GM11168 (cell line): ENCODE results near the gene CHST8.

Source experiments
- in situ Hi-C: fragments of 300-500 bp; cut with MboI; formaldehyde crosslinking; loops from one replicate; pipeline ENCODE4 v1.12.0; 2022; ENCODE audit warnings: low sequenced_read_pairs; ENCODE audit not compliant: unreplicated experiment

Gene CHST8

DNA sequence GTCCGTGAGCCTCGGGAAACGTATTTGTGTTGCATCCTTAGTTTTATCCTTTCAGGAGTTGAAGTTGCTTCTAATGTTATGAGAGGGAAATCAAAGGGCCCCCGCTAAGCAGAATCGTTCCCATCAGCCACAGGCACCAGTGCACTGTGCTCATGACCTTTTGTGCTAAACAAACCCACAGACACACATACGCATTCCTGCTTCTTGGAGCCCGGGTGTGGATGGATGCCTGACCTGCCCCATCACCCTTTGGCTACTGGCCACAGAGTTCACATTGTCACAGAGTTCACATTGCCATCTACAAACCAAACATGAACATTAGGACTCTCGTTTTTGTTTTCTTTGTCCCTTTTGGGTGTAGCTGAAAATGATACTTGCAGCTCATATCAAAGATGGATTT lies 47.2 kb downstream of the CHST8 start:
- in situ Hi-C loops = no loop called here

DNA sequence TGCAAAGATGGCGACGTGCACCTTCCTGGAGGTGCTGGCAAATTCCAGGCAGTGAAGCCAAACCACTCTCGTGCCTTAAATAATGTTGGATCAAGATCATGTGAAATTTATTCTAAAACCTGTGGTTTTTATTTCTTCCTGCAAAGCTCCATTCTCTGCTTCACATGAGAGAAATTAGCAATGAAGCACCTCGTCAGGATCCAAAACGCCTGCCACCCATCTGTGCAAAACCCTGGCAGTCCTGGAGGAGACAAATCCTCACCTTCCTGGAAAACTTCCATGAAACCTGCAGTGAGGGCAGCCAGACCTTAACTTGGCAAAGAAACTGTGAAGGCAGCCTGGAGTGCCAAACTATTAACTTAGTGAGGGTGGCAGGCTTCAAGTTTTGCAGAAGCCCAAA lies 47.6 kb downstream of the CHST8 start:
- in situ Hi-C loops = no loop called here

DNA sequence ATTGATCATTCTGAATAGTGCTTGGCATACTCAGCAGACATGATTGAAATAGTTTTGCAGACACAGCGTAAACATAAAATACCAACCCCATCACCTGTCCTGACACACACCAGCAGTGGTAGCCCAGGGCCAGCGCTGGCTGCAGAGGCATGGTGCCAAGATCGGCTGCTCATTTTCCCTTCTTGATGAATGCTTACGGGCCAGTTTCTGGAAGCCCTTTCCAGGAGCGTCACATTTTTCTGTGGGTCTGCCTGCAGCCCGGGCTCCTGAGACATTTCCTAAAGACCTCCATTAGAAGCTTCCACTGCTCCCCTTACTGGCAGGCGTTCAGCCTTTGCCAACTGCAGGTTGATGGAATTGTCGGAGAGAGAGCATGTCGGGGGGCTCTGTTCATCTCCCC lies 48.6 kb downstream of the CHST8 start:
- in situ Hi-C loops = no loop called here

DNA sequence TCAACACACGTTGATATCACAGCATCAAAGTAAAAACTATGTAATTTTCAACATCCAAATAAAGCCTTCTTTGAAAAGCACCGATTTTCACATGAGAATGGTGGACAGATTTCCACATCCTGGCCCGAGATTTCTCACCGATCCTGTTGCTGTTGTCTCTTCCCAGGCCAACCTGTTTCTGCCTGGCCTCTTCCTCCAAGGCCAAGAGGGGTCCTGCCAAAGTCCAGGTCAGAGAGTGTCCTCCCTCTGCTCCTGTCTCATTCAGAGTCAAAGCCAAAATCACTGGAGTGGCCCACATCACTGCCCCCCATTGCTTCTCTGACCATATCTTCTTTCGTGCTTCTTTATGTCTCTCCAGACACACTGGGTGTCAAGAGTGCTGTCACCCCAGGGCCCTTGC lies 49.5 kb downstream of the CHST8 start:
- in situ Hi-C loops = no loop called here

DNA sequence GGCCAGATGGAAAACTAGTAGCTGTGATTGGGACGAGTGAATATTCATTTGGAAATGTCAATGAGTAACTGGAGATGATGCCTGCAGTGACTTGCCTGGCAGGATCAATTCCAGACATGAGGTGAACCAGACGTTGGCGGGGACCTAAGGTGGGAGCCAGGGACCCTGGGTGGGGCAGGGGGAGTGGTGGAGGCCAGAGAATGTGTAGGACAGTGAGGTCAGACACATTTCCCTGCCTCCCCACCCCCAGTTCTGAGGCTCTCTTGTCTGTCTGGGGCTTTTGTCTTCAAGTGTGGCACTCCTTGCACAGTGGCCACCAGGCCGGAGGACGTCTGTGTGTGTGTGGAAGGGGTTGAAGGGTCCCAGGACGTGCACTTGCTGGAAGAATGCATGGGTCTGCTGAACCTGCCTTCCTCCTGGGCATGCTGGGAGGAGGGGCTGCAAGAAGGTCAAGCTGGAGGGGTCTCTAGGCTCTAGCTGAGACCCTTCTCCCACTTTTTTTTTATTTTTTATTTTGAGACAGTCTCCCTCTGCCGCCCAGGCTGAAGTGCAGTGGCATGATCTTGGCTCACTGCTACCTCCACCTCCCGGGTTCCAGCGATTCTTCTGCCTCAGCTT lies 51.6 kb downstream of the CHST8 start:
- in situ Hi-C loops = no loop called here

DNA sequence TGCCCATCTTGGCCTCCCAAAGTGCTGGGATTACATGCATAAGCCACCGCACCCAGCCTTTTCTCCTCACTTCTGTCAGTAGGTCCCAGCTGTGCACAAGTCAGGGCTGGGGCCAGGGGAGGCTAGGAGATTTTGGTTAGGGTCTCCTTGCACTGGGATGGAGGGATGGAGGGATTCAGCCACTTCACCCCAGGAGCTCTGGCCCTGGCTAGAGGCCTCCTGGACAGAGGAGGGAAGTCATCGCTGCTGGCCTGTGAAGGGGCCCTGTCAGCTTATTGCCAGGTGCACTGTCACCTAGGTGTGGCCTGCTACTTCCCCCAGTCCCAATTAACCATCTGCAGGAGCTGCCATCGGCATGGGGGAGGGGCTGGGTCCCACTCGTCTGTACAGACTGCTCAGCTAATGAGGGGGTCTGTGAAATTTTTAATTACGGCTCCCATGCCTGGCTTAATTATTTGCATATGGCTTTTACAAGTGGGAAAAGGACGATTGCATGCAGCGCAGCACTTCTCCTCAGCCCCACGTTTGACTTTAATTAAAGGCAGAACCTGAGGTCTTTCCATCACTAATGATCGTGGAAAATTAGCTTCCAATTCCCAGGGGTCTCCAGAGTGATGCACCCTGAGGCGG lies 52.4 kb downstream of the CHST8 start:
- in situ Hi-C loops = no loop called here

DNA sequence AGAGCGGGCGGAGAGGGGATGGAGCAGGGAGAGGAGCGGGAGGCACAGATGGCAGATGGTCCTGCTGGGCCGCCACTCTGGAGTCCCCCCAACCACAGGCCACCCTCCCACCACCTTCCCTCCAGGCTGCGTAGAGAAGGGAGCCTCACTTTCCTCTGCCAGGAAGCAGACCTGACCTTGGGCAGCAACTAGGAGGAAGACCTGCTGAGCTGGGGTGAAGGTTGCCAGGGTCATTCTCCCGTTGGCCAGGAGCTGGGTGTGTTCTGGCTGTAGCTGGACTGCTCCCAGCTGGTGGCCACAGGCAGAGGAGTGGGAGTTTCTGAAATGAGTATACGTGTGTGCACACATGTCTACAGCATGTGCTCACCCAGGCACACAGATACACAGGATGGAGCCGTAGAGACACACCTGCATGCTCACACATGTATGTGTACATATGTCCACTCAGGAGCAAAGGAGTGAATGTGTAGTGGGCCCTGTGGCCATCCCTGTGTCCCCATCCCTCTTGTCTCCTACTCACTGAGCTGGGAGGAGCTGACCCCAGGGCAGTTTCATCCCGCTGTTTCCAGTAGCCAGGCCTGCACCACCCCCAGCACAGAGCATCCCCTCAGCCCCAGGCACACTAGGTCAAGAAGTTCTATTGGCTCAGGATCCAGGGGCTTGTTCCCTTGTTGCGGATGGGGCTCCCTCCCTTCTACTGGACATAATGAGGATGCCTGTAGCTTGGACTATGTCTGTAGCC lies 53.0 kb downstream of the CHST8 start:
- in situ Hi-C loops = no loop called here

DNA sequence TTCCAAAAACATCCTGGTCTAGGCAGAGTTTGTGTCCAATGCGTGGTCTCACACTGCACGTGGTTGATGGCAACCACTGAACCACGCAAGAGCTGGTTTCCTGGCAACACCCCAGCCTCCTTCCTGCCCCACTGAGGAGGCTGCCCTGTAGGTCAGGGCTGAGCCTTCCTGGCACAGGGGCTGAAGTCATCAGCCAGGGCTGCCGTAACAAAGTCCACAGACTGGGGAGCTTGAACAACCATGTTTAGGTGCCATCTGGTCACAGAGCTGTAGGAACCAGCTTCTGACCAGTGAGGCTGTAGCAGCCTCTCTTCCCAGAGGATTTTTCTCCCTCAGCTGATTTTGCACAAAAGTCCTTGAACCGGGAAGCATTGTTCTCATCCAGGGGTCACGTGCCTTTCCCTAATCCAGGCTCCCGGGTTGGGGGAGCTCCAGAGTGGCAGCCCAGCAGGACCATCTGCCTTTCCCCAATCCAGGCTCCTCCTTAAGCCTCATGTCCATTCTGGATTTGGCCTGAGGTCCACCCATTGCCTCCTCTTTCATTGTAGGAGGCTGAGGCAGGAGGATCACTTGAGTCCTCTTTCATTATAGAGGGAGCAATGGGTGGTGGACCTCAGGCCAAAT lies 53.9 kb downstream of the CHST8 start:
- in situ Hi-C loops = no loop called here

DNA sequence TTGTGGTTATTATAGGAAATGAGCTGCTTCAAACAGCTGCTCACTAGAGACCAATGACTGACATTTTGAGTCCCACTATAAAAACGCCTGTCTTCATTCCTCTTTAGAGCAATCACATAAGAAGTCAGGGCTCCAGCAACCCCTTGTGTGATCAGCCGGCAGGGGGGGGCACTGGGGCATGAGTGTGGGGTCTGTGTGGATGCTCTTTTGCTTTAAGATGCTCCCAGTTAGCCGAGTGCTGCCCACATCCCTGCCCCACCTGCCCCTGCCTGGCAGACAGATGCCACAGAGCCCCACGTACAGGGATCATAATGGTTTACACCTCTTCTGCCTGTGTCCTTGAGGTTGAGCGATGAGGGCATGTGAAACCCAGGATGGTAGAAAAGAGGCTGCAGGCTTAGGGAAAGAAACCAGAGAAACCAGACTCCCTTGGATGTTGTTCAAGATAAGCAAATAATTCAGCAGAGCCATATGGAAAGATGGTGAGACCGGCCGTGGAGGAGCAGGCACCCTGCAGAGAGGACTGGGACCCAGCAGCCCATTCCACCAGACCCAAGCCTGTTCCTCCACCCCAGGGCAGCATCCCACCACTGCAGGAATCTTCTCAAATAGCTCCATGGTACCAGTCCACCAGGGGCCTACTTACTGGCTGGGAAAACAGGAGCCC lies 55.4 kb downstream of the CHST8 start:
- in situ Hi-C loops = no loop called here

DNA sequence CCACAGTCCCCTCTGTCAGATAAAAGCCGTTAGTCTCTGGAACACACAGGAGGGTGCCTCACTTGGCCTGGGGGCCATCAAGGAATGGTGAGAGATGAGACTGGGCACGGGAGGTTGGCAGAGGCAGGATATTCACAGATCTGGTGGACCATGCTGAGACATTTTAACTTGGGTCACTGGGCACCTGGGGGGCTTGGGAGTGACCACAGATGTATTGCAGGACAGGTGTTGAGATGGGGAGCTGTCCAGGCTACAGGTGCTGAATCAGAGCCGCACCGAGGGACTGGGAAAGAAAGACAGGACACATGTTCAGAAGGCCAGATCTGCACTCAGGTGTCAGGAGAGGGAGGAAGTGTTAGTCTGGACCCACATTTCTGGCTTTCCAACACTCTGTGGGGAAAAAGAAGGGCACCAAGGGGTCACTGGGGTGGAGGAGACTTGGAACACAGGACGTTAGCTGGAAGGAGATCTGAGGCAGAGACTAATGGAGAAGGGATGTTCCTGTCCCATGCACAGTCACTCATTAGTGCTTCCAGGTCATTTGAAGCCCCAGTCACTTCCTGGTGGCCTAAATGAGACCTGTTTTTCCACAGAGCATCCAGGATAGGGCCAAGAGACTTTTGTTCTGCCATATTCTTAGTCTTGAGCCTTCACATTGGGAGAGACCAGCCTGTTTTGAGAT lies 56.1 kb downstream of the CHST8 start:
- in situ Hi-C loops = no loop called here

DNA sequence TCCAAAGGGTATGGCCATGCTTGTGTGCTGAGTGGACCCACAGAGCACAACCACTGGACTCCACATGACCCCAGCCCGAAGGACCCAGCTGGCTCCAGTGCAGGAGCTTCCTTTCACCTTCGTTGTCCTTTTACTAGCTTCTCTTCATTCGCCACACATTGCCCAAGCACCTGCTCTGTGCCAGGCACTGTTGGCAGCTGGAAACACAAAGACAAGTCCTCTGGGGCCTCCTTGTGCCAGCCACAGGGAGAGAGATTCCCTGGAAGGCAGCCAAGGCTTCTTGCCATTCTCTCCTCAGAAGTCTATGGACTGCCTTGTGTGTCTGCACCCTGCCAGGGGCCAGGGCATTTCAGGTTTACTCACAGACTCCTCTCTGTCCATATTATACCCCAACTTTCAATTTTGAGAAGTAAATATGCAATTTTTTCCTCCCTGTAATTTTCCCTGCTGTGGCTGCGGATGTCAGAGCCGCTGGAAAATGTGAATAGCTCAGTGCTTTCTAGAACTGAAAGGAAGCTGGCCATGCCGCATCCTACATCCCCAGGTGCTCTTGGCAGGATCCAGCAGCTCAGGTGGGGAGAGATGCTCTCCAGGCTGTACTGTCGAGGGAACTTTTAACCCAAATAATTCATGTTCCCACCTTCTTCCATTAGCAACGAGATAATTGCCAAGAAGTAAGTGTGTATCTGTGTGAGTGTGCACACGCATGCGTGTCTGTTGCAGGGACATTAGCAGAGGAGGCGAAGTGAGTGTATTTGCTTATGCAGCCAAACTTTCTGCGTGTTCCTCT lies 57.2 kb downstream of the CHST8 start:
- in situ Hi-C loops = no loop called here

DNA sequence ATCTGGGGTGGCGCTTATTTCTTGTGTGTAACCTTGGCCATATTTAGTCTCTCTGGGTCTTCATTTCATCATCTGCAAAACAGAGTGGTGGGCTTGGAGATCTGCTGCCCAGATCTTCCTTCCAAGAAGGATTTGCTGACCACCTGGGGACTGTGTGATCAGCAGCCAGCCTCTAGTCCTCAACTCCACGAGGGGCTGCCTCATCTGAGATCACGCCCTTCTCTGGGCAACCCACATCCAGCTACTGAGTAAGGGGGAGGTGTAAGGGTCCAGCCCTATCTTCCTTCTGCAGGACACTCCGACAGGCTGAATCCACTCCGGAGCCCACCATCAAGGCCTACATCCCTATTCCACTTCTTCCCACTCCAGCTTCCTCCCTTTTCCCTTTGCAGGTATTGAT lies 57.9 kb downstream of the CHST8 start:
- in situ Hi-C loops = no loop called here

DNA sequence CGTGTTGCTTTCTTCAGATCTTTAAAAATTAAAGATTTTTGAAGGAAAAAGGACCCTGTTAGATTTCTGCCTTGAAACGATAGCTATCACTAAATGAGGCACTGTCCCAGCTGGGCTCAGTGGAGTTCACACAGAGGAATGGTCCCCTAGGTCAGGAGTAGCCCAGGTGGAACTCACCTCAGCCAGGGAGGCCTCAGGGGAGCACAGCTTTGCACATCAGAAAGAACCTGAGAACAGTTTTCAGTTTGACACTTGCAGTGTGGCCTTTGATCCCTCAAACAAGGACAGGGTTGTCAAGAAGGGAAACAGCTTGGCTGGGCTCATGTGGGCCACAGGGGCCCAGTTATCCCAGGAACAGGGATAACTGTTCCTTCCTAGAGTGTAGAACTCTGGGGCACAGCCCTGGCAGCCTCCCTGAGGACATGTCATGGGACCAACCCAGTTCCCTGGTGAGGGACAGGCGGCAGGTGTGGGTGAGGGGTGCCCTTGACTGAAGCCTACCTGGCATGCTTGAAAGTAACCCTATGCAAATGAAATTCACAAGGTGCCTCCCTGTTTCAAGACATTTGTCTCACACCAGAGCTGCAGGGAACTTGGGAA lies 59.4 kb downstream of the CHST8 start:
- in situ Hi-C loops = no loop called here

DNA sequence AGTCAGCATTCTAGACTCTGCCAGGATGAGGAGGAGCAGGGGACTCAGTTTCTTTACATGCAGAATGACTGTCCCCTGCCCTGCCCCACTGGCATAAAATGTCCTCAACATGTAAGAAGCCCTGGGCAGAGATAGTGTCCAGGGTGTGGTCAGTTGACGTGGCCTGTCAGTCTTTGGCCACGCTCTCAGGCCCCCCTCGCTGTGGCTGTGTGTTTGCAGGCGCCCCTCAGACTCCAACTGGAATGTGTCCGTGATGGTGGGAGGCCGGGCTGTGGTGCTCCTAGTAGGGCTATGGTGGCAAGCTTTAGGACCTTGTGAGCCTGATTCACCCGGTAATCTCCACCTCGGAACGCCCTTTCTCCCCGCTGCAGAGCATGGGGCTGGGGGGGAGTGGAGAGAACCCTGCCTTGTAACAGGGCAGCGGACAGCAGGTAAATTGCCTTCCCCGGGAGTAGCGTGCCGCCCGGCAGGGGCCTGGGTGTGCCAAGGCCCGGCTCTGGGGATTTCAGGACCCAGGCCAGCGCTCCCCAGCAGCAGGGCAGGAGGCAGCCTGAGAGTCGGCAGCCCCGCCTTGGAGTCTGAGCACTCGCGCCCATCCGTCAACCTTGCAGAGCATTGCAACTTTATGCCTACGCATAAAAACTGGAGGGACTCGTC lies 62.3 kb downstream of the CHST8 start:
- in situ Hi-C loops = no loop called here

DNA sequence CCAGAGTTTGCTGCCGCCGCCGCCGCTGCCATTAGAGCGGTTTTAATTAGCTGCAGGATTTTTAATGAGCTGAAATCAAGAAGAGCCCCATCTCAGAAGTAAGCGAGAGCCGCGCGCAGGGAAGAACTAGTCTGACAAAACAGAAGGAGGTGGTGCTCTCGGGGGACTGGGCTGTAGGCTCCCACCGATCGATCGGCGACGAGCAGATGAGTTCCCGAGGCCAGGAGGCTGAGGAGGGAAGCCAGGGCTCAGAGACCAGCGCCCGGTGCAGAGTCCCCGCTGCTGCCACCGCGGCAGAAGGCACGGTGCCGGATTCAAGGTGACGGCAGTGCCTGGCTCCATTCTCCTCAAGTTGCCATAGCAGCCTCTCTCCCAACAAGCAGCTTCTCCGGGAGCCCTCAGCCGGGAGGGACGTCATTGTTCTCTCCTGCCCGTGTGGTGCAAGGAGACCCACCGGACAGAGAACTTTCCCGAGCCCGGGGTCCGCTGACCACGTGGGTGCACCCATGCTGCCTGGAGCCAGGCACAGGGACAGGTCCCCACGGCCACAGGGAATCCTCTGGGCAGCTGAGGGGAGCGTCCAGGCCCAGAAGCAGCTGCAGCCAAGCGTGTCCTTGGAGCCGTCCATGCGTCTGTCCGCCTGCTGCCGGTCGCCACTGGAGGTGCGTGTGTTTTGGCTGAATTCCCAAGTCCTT lies 62.9 kb downstream of the CHST8 start:
- in situ Hi-C loops = no loop called here

DNA sequence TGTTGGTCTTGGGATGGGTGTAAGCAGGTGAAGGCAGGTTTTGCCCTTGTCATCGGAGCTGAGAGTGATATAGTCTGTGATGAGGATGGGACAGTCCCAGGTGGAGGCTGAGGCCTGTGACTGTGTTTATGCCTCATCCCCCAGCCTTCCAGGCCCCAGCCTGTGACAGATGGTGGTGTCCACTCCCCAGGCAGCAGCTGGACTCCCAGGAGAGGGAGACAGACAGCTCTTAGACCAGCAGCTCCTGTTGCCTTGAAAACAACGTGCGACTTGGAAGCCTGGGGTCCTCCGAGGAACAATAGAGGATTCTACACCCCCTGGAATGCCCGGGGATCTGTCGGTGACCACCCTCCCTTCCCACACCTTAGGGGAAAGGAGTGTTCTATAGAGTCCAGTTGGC lies 63.8 kb downstream of the CHST8 start:
- in situ Hi-C loops = no loop called here

DNA sequence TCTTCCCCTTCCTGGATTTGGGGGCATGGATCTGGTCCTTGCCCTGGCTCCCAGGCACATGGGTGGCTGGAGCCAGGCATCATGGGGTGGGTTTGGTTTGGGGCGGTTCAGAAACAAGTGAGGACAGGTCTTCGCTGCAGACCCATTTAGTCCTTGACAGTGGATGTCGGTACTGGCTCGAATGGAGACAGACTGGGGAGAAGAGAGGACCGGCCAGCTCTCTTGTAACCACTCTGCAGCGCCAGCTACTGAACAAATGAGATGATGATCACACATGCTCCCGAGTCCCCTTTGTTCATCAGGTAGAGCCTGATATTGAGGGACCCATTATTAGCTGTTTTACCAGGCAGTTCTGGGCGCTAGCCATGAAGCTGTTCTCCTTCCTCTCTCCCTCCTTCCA lies 64.5 kb downstream of the CHST8 start:
- in situ Hi-C loops = no loop called here
